Measurements from ENCODE around the gene MACROD1.
"Not testable (repeated sequence)": the region's sequence is repeated elsewhere in the genome, so short reads cannot be mapped to it uniquely, and the experiment has no call there.

Gene MACROD1

DNA sequence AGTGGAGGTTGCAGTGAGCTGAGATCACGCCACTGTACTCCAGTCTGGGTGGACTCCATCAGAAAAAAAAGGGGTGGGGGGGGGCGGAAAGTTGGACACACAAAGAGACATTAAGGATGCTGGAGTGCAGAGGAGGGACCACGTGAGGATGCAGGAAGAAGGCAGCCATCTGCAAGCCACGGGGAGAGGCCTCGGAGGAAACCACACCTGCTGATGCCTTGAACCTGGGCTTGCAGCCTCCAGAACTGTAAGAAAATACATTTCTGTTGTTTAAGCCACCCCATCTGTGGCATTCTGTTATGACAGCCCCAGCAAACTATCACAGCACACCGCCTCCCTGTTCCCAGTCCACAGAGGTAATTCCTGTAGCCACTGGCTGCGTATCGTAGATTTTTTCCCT is 10.8 kb upstream of the MACROD1 start:
- no peak for DNase-seq
- TF ChIP-seq GATA1 (IDR thresholded peaks at IDR 0.05; ENCODE audit: low read depth, low read length), result no peak
- TF ChIP-seq POLR2A (IDR thresholded peaks at IDR 0.05; ENCODE audit: low read length), result no peak

DNA sequence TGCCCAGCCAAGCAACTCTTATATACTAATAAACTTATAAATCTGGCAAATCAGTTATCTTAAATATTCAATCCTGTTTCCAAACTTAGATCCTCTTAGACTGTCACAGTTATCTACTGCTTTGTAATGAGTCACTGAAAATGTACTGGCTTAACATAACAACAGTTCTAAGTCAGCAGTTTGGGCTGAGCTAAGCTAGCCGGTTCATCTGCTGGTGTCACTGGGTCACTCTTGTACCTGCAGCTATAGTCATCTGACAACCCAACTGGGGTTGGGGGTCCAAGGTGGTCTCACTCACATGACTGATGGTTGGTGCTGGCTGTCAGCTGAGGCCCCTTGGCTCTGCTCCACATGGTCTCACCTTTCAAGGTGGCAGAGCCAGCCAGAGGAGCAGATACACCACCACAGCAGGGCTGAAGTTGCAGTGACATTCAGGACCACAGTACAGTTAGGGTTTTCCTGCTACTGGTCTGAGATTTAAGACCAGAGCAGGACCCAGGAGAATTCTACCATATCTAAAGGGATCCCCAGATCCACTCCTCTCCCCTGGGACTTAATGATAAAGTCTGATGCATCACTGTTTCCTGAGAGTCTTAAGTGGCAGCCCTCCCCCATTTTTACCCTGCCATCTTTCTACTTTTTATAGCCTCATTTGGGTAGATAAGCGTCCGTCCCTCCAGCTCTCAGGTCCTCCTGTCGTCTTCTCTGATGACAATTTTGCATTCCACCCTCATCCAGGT is 7.9 kb upstream of the MACROD1 start:
- DNase-seq, result no peak
- no peak for TF ChIP-seq GATA1 (IDR thresholded peaks at IDR 0.05; ENCODE audit: low read depth, low read length)
- TF ChIP-seq POLR2A (IDR thresholded peaks at IDR 0.05; ENCODE audit: low read length), result no peak

DNA sequence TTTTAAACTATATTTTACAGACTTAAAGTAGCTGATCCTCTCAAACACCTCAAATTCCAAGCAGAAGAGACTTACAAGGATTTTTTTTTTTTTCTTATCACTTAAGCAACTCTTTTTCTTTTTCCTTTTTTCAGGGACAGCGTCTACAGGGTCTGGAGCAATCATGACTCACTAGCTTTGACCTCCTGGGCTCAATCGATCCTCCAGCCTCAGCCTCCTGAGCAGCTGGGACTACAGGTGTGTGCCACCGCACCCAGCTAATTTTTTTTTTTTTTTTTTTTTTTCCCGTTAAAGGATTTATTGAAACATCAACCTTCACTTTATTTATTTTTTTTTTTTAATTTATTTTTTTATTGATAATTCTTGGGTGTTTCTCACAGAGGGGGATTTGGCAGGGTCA is 4.5 kb upstream of the MACROD1 start:
- TF ChIP-seq GATA1 (IDR thresholded peaks at IDR 0.05; ENCODE audit: low read depth, low read length) (no peak), POLR2A (IDR thresholded peaks at IDR 0.05; ENCODE audit: low read length) (no peak)
- DNase-seq, result no peak

DNA sequence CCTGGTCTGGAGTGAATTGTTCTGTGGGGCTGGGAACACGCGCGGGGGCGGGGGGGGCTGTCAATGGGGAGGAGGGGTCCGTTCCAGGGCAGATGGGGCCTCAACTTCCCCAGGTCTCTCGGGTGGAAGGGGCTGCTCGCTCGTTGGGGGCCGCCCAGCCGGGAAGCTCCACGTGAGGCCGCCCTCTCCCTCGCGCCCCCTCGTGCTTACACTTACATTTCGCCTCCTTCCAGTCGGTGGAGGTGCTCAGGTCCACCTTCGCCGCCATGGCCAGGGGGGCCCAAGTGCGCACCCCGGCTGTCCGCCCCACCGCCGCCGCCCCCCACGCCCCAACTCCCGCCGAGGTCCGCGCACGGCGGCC is 452 bp downstream of the MACROD1 start:
- TF ChIP-seq POLR2A (IDR thresholded peaks at IDR 0.05; ENCODE audit: low read length) (no peak), GATA1 (IDR thresholded peaks at IDR 0.05; ENCODE audit: low read depth, low read length) (no peak)
- peak; percentile 62 to 63 for DNase-seq

DNA sequence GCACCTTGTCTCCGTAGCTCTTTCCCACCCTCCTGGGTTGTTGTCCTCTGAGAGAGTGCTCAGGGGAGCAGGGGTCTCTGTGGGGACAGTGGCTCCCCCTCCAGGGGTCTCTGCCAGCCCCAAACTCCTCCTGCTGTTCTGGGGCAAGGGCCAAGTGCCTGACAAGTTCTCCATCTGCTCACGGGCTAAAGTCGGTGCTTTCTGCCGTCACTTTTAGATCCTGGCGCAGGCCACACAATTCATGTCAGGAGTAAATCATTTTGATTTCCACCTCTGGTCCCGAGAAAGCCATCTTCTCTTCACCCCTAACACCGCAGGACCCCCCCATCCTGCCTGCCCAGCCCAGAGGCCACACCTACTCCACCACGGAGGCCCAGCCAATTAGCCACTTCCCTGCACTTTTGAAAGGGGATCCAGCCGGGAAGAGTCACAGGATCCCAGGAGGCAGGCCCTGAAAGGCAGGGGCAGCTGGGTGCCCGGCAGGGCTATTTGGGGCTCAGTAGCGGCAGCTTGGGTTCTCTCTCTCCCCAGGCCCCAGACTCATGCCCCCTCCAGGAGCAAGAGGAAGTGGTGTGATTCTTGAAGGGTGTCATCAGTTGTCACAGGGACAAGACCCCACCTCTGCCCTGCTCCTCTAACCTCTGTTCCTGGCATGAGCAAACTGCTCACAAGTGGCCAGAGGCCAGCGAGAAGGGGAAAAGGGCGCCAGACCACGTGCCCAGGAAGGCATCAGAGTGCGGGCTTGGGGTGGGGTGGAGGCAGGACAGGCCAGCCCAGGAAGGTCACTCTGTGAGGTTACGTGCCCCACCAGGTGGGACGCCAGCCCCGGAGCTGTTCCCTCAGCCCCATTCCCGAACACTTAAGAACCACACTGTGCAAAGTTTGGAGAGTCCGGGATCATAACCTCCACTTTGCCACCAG is 1.3 kb downstream of the MACROD1 start:
- DNase-seq, result no peak
- TF ChIP-seq POLR2A (IDR thresholded peaks at IDR 0.05; ENCODE audit: low read length), result no peak
- TF ChIP-seq GATA1 (IDR thresholded peaks at IDR 0.05; ENCODE audit: low read depth, low read length), result no peak

DNA sequence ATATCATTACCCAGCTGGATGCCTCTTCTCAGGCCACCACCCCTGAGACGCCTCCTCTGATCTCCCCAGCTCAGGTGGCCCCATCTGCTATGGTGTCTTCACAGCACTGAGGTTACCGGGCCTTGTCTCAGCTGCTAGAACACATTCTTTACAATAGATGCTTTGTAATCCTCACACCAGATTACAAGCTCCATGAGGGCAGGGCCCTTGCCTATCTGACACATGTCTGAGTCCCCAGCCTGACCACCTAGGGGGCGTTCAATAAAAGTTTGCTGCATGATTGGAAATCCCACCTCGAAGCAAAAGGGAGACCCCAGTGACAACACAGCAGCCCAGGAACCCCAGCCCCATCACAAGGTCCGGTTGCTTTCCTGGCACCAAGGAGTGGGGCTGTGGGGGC is 2.0 kb downstream of the MACROD1 start:
- no peak for TF ChIP-seq GATA1 (IDR thresholded peaks at IDR 0.05; ENCODE audit: low read depth, low read length)
- TF ChIP-seq POLR2A (IDR thresholded peaks at IDR 0.05; ENCODE audit: low read length), result no peak
- DNase-seq, result no peak

DNA sequence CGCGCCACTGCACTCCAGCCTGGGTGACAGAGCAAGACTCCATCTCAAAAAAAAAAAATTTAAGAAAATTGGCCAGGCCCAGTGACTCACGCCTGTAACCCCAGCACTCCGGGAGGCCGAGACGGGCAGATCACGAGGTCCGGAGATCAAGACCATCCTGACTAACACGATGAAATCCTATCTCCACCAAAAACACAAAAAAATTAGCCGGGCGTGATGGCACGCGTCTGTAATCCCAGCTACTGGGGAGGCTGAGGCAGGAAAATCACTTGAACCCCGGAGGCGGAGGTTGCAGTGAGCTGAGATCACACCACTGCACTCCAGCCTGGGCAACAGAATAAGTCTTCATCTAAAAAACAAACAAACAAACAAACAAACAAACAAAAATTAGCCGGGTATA is 3.1 kb downstream of the MACROD1 start:
- not testable (repeated sequence) for DNase-seq

DNA sequence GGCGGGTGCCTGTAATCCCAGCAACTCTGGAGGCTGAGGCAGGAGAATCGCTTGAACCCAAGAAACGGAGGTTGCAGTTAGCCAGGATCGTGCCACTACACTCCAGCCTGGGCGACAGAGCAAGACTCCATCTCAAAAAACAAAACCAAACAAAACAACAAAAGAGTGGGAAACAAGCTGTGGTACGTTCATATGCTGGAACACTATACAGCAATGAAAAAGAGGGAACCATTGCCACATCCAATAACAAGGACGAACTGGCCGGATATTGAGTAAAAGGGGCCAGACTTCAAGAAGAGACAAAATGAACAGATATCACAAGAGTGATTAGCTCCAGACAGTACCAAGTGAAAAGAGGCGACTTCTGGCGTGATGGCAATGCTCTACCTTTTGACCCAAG is 4.9 kb downstream of the MACROD1 start:
- DNase-seq, result no peak
- TF ChIP-seq POLR2A (IDR thresholded peaks at IDR 0.05; ENCODE audit: low read length) (no peak), GATA1 (IDR thresholded peaks at IDR 0.05; ENCODE audit: low read depth, low read length) (no peak)

DNA sequence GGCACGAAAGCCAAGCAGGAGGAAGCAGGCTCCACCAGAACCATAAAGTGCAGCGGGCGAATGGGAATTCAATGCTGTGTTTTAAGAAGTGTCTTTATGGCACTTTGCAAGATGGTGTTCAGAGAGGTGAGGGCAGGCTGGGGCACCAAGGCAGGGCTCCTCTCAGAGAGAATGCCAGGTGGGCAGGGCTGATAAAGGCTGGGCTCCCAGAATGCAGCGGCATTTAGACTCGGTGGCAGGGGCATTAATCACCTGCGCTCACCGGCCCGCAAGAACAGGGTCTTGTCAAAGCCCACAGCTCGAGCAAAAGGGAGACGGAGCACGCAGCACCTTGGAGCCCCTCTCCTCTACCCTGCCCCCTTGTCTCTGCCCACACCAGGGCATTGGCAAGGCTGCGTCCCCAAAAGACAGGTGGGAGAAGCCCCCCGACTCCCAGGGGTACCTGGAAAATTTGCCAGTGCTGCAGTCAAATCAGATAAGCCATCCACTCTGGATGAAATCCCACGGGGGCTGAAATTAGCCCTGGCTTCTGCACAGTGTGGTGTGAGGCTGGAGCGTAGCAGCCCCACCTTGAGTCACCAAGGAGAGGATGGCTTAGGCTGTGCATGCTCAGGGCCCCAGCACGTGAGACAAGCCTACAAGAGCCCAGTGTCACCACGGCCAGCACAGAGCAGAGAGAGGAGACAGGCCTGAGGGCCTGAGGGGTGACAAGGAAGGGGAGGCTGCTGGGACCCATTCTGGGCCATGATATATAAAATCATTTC is 8.1 kb downstream of the MACROD1 start:
- DNase-seq, result no peak
- TF ChIP-seq GATA1 (IDR thresholded peaks at IDR 0.05; ENCODE audit: low read depth, low read length) (no peak), POLR2A (IDR thresholded peaks at IDR 0.05; ENCODE audit: low read length) (no peak)

DNA sequence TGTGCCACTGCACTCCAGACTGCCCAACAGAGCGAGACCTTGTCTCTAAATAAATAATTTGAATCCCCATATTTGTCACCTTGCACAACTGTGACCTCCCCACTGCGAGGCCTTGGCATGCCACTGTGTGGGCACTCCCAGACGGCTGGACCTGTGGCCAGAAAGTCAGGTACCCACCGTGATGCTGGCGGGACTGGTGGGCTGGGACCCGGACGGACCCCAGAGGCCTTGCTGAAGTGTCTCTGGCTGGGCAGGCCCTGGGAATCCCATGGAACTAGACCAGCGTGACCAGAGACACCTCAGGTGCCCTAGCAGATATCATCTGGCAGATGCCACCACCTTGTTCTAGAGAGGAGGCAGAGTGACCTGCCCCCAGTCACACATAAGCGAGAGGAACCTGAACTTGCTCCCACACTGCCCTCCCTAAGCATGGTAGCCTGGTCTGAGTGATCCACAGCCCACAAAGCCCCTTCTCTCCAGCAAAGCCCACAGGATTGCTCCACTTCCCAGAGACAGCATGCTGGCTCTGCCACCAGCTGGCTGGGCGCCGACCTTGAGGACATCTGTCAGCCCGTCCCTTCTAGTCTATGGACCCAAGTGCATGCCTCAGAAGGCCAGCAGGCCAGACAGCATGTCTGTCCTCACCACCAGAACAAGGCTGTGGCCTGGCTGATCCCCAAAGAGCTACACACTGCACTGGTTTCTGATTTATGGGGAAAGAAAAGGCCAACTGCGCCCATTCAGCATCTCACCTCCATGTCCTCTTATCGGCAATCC is 9.5 kb downstream of the MACROD1 start:
- no peak for DNase-seq
- TF ChIP-seq POLR2A (IDR thresholded peaks at IDR 0.05; ENCODE audit: low read length), result no peak
- no peak for TF ChIP-seq GATA1 (IDR thresholded peaks at IDR 0.05; ENCODE audit: low read depth, low read length)

DNA sequence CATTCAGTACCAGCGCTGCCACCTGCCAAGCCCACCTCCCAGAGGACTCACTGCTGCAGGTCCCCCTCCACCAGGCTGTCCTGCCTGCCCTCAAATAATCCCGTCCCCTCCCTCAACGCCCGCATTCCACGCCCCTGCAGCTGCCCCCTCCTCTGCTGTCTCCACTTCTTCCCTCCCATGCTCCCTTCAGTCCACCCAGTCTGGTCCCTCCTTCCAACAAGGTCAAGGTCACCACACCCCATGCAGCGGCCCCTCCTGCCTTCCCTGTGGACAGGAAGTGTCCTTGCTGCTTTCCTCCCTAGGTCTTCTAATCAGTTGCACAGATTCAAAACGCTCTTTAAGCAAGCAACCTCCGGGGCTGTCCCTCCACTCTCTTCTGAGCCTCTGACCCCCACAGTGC is 12.1 kb downstream of the MACROD1 start:
- DNase-seq, result no peak
- TF ChIP-seq POLR2A (IDR thresholded peaks at IDR 0.05; ENCODE audit: low read length), result no peak
- TF ChIP-seq GATA1 (IDR thresholded peaks at IDR 0.05; ENCODE audit: low read depth, low read length), result no peak

DNA sequence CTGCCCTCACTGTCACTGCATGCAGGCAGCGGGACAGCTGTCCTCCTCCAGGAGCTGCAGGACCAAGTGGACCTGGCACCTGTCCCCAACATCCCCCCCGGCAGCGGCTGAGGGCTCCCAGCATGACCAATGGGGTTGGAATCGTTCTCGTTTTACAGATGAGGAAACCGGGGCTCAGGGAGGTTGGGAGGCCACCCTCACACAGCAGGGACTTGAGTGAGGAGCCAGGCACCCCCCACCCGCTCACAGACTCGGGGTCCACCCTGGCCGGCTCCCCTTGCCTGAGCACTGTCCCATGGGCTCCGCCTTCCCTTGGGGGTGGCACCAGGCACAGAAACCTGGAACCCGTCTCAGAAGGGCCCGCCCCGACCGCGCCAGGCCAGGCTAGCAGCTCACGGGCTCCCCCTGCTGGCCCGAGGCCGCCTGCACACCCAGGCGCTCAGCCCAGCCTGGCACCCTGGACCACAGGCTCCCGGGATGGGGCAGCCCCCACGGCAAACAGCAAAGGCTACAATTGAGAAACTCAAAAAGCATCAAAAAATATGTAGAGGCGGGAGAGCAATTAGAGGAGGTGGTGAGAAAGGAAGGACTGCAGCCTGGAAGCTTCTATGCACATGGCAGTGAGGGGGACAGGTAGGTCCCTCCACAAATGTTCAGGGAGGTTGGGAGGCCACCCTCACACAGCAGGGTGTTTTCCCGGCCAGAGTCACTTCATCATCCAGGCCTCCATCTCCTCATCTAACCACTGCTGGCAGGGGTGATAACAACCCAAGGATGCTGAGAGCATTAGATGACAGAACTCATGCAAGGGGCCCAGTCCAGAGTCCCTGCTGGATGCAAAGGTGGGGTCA is 12.8 kb downstream of the MACROD1 start:
- TF ChIP-seq POLR2A (IDR thresholded peaks at IDR 0.05; ENCODE audit: low read length), result no peak
- TF ChIP-seq GATA1 (IDR thresholded peaks at IDR 0.05; ENCODE audit: low read depth, low read length), result no peak
- DNase-seq, result peak; percentile 50 to 80

DNA sequence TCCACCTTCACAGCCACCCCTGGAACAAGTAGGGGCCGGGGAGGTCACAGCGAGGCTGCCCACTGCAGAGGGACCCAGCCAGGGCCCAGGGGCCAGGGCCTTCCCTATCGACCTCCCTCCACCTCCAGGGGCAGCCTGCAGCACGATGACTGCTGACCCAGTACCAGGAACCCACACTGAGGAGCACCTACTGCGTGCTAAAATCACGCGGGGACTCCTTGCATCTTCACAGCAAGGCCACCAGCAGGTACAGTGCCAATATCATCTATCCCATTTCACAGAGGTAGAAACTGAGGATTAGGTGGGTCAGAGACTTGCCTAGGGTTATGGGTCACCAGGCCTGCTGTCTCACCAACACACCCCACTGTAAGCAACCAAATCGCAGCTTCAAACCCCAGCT is 14.6 kb downstream of the MACROD1 start:
- no peak for DNase-seq

More for the DNA sequence above, 14.6 kb downstream of the MACROD1 start:
- no peak for TF ChIP-seq GATA1 (IDR thresholded peaks at IDR 0.05; ENCODE audit: low read depth, low read length)
- TF ChIP-seq POLR2A (IDR thresholded peaks at IDR 0.05; ENCODE audit: low read length), result no peak

All from erythroblast (primary cell).